HepG2 (cell line): ENCODE data around the gene ABCF1. TPM values are rescaled to one million over a fixed set of nuclear protein-coding genes. Genes with fewer than 3 reads are reported as not detected.
A peak's percentile ranks its signal among the peaks of the same experiment; 100 is the strongest.

Source experiments
- AGO2 ChIP-seq: fragments of 200-400 bp; formaldehyde crosslinking; optimal IDR thresholded peaks from 2 replicates; pipeline ENCODE3; 2017; ENCODE audit warnings: mild to moderate bottlenecking, low read depth, low read length, moderate library complexity
- ATRX ChIP-seq: sonication (generic); formaldehyde crosslinking; IDR thresholded peaks from 2 replicates; pipeline ENCODE4 v1.4.0; 2020; ENCODE audit warnings: missing genetic modification reagents, borderline replicate concordance
- HOXD1 ChIP-seq: sonication (generic); formaldehyde crosslinking; IDR thresholded peaks from 2 replicates; pipeline ENCODE4 v1.5.0; 2020; ENCODE audit warnings: missing genetic modification reagents
- MBNL3 ChIP-seq: fragments of 250-450 bp; sonication (Bioruptor Pico); conservative IDR thresholded peaks from 2 replicates; pipeline ENCODE4 v1.8.0; 2022; ENCODE audit warnings: mild to moderate bottlenecking, inconsistent platforms
- SMARCC2 ChIP-seq: fragments of 450-650 bp; IDR thresholded peaks from 2 replicates; pipeline ENCODE4 v1.6.1; 2017; ENCODE audit warnings: antibody characterized with exemption, mild to moderate bottlenecking
- ZNF20 ChIP-seq: sonication (generic); formaldehyde crosslinking; IDR thresholded peaks from 2 replicates; pipeline ENCODE4 v1.4.0; 2020; ENCODE audit warnings: mild to moderate bottlenecking, moderate library complexity, missing genetic modification reagents
- ZNF234 ChIP-seq: sonication (generic); formaldehyde crosslinking; conservative IDR thresholded peaks from 2 replicates; pipeline ENCODE4 v1.5.1; 2020; ENCODE audit warnings: mild to moderate bottlenecking, missing genetic modification reagents
- ZNF432 ChIP-seq: sonication (generic); formaldehyde crosslinking; IDR thresholded peaks from 2 replicates; pipeline ENCODE4 v1.5.0; 2020; ENCODE audit warnings: missing genetic modification reagents, mild to moderate bottlenecking, borderline replicate concordance
- polyA plus RNA-seq, 8 experiments: library from polyadenylated mRNA; depleted of rRNA in 3 of 8; stranded (reverse) in 7 of 8; unstranded in 1 of 8; fragments of >200 nt; fragmentation: Illumina TruSeq in 4 of 8; extraction: Trizol in 4 of 8; gene quantifications; 2 replicates each; pipeline versions ENCODE4 v1.2.1 to v1.2.3, GENCODE V29; 2011 to 2016; ENCODE audit warnings: low read depth in 4 of 8, missing spikeins in 1 of 8, mixed read lengths in 1 of 8; ENCODE audit not compliant: insufficient read depth in 1 of 8
- total RNA-seq, 5 experiments: library from RNA; depleted of rRNA; stranded (reverse); fragments of >200 nt; fragmentation: Illumina TruSeq; extraction: Trizol; gene quantifications; 2 replicates each; pipeline ENCODE4 v1.2.3, GENCODE V29; 2016; ENCODE audit warnings: low read depth in 1 of 5
- TF ChIP-seq, protein P1 (sequence below): sonication (generic); formaldehyde crosslinking; IDR thresholded peaks from 2 replicates; pipeline ENCODE4 v1.8.1; 2022; ENCODE audit warnings: low read depth, mild to moderate bottlenecking, missing genetic modification reagents
- TF ChIP-seq, protein P2 (sequence below), 2 experiments: sonication (generic) in 1 of 2; formaldehyde crosslinking in 1 of 2; IDR thresholded peaks; 2 replicates each; pipeline versions ENCODE4 v1.6.1 to v1.9.0; 2014 to 2022; ENCODE audit warnings: antibody characterized with exemption in 1 of 2, borderline replicate concordance in 1 of 2, inconsistent platforms in 1 of 2, low read depth in 1 of 2, missing genetic modification reagents in 1 of 2
- TF ChIP-seq, protein P3 (sequence below): sonication (generic); formaldehyde crosslinking; IDR thresholded peaks from 2 replicates; pipeline ENCODE4 v1.5.1; 2020; ENCODE audit warnings: missing genetic modification reagents, mild to moderate bottlenecking, borderline replicate concordance
- TF ChIP-seq, protein P4 (sequence below): sonication (generic); formaldehyde crosslinking; conservative IDR thresholded peaks from 2 replicates; pipeline ENCODE4 v1.4.0; 2020; ENCODE audit warnings: mild to moderate bottlenecking, missing genetic modification reagents, moderate library complexity

The ABCF1 gene
- total and polyA plus RNA-seq, 2 of the 13 experiments (the other 11 are each of a cell fraction or from before 2014, with no cell fraction given), result 25.4 to 98.9 TPM

DNA sequence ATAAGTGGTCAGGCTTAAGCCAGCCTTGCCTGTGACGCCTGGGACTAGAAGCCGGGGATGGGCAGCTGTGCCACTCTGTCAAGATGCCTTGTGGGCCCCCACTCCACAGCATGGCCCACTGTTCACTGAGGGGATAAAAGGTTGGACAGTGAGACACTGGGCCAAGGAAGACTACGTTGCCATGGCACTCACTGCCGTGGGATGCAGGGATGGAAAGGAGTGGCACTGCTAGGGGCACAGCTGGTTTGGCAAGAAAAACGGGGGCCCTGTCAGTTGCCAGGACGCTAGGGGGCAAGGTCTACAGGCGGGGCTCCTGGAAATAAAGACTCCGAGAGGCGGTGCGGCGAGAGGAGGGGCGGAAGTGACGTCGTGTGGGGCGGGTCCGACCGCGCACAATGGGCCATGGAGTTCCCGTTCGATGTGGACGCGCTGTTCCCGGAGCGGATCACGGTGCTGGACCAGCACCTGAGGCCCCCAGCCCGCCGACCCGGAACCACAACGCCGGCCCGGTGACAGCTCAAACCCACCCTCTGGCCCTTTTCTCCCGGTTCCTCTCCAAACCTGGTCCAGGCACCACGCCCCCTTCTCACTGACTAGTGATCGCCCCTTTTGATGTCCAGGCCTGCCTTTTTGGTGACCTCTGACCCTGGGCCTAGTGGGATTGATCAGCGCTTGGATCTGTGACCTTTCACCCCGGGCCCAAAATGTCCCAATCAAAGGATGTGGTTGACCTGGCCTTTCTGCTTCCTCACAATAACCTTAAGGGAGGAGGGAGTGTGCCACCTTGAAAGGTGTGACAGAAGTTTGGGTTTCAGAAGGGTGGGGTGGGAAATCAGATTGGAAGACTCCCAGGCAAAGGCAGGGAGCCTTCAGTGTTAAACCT lies 55.5 kb downstream of the ABCF1 start, which contains the start of gene ATAT1 (continued):
- TF ChIP-seq ZNF432, result no peak
- TF ChIP-seq AGO2, result peak; percentile 99
- no peak for TF ChIP-seq SMARCC2
- TF ChIP-seq ZNF20, result no peak
- no peak for TF ChIP-seq MBNL3 (CRISPR knock-in tag)
- no peak for TF ChIP-seq ZNF234
- TF ChIP-seq, protein P1, sequence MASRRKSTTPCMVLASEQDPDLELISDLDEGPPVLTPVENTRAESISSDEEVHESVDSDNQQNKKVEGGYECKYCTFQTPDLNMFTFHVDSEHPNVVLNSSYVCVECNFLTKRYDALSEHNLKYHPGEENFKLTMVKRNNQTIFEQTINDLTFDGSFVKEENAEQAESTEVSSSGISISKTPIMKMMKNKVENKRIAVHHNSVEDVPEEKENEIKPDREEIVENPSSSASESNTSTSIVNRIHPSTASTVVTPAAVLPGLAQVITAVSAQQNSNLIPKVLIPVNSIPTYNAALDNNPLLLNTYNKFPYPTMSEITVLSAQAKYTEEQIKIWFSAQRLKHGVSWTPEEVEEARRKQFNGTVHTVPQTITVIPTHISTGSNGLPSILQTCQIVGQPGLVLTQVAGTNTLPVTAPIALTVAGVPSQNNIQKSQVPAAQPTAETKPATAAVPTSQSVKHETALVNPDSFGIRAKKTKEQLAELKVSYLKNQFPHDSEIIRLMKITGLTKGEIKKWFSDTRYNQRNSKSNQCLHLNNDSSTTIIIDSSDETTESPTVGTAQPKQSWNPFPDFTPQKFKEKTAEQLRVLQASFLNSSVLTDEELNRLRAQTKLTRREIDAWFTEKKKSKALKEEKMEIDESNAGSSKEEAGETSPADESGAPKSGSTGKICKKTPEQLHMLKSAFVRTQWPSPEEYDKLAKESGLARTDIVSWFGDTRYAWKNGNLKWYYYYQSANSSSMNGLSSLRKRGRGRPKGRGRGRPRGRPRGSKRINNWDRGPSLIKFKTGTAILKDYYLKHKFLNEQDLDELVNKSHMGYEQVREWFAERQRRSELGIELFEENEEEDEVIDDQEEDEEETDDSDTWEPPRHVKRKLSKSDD (CRISPR knock-in tag), result peak; percentile 83; the same call in 1 of the 2 replicates
- TF ChIP-seq, protein P2, sequence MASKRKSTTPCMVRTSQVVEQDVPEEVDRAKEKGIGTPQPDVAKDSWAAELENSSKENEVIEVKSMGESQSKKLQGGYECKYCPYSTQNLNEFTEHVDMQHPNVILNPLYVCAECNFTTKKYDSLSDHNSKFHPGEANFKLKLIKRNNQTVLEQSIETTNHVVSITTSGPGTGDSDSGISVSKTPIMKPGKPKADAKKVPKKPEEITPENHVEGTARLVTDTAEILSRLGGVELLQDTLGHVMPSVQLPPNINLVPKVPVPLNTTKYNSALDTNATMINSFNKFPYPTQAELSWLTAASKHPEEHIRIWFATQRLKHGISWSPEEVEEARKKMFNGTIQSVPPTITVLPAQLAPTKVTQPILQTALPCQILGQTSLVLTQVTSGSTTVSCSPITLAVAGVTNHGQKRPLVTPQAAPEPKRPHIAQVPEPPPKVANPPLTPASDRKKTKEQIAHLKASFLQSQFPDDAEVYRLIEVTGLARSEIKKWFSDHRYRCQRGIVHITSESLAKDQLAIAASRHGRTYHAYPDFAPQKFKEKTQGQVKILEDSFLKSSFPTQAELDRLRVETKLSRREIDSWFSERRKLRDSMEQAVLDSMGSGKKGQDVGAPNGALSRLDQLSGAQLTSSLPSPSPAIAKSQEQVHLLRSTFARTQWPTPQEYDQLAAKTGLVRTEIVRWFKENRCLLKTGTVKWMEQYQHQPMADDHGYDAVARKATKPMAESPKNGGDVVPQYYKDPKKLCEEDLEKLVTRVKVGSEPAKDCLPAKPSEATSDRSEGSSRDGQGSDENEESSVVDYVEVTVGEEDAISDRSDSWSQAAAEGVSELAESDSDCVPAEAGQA (IDR thresholded peaks at IDR 0.05; ENCODE audit: low read depth), result peak; percentile 47; the same call in 1 of the 2 replicates
- TF ChIP-seq, protein P2 (CRISPR knock-in tag; IDR thresholded peaks at IDR 0.05; ENCODE audit: borderline replicate concordance), result no peak
- no peak for TF ChIP-seq ATRX (CRISPR knock-in tag)
- TF ChIP-seq, protein P3, sequence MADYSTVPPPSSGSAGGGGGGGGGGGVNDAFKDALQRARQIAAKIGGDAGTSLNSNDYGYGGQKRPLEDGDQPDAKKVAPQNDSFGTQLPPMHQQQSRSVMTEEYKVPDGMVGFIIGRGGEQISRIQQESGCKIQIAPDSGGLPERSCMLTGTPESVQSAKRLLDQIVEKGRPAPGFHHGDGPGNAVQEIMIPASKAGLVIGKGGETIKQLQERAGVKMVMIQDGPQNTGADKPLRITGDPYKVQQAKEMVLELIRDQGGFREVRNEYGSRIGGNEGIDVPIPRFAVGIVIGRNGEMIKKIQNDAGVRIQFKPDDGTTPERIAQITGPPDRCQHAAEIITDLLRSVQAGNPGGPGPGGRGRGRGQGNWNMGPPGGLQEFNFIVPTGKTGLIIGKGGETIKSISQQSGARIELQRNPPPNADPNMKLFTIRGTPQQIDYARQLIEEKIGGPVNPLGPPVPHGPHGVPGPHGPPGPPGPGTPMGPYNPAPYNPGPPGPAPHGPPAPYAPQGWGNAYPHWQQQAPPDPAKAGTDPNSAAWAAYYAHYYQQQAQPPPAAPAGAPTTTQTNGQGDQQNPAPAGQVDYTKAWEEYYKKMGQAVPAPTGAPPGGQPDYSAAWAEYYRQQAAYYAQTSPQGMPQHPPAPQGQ (CRISPR knock-in tag), result 0 out of 2 replicates have a peak, but pooled peaks have one; percentile 83
- TF ChIP-seq, protein P4, sequence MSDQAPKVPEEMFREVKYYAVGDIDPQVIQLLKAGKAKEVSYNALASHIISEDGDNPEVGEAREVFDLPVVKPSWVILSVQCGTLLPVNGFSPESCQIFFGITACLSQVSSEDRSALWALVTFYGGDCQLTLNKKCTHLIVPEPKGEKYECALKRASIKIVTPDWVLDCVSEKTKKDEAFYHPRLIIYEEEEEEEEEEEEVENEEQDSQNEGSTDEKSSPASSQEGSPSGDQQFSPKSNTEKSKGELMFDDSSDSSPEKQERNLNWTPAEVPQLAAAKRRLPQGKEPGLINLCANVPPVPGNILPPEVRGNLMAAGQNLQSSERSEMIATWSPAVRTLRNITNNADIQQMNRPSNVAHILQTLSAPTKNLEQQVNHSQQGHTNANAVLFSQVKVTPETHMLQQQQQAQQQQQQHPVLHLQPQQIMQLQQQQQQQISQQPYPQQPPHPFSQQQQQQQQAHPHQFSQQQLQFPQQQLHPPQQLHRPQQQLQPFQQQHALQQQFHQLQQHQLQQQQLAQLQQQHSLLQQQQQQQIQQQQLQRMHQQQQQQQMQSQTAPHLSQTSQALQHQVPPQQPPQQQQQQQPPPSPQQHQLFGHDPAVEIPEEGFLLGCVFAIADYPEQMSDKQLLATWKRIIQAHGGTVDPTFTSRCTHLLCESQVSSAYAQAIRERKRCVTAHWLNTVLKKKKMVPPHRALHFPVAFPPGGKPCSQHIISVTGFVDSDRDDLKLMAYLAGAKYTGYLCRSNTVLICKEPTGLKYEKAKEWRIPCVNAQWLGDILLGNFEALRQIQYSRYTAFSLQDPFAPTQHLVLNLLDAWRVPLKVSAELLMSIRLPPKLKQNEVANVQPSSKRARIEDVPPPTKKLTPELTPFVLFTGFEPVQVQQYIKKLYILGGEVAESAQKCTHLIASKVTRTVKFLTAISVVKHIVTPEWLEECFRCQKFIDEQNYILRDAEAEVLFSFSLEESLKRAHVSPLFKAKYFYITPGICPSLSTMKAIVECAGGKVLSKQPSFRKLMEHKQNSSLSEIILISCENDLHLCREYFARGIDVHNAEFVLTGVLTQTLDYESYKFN (CRISPR knock-in tag), result peak; percentile 79
- TF ChIP-seq HOXD1 (CRISPR knock-in tag), result no peak; the same call in 1 of the 2 replicates
